ENCODE measurements around the gene AFG1L.
"Not testable (repeated sequence)": the region's sequence is repeated elsewhere in the genome, so short reads cannot be mapped to it uniquely, and the experiment has no call there.

Gene AFG1L

GRCh38 chr6:108350528-108350927 lies 55.7 kb downstream of the AFG1L start:
- DNase-seq (ENCODE audit: low read depth in 2 of 2) = no peak

DNA sequence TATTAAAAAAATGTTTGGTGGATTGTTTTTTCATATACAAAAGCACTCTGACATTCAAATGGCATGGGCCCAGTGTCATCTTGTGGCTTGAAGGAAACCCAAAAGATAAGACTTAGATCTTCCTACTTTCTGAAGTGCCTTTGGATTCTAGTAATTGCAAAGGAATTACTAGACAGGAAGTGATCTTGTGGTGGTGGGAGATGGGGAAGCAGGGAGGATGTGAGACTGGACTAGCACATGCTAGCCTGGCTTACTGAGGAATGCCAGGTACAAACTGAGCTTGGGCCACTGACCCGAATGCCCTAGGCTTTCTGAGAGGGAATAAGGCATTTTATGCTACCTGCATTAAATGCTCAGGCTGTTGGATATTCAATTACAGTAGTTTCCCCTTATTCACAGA lies 59.0 kb downstream of the AFG1L start:
- no peak for DNase-seq (ENCODE audit: low read depth in 2 of 2)

DNA sequence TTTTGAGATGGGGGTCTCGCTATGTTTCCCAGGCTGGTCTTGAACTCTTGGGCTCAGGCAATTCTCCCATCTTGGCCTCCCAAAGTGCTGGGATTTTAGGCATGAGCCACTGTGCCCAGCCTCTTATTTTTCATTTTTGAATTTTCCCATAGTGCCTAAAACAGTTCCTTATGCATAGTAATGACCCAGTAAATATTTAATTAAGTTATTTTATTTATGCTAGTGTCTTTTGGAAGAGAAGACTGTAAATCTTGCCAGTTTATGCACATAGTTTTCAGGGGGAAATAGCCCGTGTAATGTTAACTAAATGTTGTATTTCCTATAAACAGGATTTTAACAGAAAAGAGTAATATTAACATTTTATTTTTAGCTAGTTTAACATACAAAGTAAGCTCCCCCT lies 60.3 kb downstream of the AFG1L start:
- no peak for DNase-seq (ENCODE audit: low read depth in 2 of 2)

GRCh38 chr6:108355890-108356289 lies 61.0 kb downstream of the AFG1L start:
- DNase-seq (ENCODE audit: low read depth in 2 of 2) = no peak

DNA sequence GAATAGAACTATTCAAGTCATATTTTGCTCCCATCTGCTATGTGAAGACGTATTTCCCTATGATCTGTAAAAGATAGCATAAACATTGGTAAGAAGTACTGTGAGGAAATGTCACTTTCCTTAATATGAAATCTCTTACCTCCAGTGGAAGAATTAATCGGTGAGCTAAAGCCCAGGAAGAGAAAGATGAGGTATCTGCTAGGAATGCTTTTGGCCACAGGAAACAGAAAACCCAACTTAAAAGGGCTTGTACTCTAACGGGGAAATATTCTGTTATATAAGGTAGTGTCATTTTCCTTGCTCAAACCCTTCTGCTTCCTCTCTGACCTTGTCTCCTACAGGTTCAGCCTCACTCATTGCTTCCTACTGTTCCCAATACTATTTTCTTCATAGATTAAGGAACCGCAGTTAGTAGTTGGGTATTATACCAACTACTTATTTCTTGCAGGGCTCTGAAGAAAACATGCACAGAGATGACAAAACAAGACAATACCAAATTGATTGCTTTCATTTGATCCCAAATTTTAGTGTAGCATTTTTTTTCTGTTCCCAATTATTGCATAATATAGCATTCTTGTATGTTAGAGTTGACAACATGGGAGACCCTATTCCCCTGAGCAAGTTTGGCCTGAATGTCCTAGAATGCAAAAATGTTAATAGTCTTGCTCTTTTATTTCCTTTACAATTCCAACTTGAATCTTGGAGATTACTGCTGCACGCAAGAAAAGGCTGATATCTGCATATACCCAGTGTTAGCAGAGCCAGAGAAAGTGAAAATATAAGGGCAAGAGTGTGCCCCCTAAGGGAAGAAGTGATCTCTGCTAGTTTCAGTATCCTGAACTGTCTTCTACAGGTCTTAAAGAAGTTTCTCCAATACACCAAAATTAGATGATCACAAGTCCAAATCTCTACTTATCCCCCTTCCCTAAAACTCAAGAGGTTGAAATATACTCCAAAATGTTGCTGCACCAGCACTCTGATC lies 65.3 kb downstream of the AFG1L start:
- DNase-seq (ENCODE audit: low read depth in 2 of 2) = no peak

GRCh38 chr6:108360919-108361311 lies 66.1 kb downstream of the AFG1L start:
- DNase-seq (ENCODE audit: low read depth in 2 of 2) = no peak

DNA sequence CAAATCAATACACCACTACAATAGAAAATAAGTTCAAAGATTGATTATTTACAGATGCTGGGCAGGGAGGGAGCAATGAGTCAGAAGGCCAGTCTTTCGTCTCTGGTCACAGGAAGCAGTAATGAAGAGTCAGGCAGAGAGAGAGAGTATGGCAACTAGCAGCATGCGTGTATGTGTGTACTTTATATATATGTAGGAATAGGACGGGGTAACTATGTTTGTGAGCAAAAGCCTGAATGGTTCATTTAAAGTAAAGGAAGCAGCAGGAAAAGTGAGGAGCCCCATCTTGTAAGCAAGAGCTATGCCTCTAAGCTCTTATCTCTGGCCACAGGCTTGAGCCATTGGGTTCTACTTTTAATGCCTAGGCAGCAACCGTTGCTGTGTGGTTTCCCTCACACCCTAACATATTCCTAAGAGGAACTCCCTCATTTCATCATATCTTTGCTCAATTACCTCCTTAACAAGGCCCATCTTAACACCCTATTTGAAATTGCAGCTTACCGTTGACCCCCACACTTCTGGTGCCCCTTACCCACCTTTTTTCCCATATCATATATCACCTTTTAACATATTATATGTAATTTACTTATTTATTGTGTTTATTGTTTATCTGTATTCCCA lies 66.6 kb downstream of the AFG1L start:
- no peak for DNase-seq (ENCODE audit: low read depth in 2 of 2)

DNA sequence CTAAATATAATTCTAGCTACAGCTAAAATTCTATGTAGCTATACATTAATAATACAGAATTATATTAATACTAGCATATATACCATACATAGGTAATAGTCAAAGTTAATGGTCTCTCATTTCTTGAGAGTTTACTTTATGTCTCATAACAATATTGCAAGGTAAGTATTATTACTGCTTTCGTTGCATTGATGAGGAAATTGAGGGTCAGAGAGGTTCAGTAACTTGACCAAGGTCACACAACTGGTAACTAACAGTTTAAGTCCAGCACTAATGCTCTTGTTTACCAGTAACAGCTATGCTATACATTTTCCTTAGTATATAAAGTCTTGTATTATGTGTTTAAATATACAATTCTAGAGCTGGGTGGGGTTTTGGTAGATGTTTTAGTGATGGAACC lies 67.6 kb downstream of the AFG1L start:
- no peak for DNase-seq (ENCODE audit: low read depth in 2 of 2)

DNA sequence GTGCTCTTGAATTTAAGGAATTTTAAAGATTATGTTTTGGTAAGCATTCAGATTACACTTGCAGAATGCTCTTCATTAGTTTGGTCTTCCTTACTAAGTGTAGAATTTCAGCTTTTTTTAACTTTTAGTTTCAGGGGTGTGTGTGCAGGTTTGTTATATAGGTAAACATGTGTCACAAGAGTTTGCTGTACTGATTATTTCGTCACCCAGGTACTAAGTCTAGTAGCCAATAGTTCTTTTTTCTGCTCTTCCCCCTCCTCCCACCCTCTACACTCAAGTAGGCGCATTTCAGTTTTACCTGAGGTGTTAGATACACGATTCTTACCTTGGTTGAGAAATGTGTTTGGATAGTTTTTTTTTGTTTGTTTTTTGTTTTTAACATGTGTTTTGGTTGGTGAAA lies 68.3 kb downstream of the AFG1L start:
- DNase-seq (ENCODE audit: low read depth in 2 of 2) = no peak

DNA sequence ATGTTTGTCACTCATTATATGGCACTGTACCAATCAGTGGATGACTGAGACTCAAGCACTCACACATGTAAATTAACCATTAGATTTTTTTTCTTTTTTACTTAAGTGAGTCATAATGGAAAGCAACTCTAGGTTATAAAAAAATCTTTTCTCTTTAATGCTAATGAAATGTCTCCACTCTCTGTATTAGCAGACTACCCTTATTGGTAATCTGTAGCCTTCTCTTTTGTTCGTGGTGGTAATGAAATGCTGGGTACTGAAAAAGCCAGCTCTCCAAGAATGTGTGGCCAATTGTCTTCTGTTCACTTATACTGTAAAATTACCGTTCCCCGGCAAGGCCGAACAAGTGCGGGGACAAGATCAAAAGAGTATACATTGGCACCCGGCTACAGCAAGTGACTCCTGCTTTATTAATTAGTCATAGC lies 69.0 kb downstream of the AFG1L start:
- no peak for DNase-seq (ENCODE audit: low read depth in 2 of 2)

GRCh38 chr6:108364470-108364869 lies 69.6 kb downstream of the AFG1L start:
- no peak for DNase-seq (ENCODE audit: low read depth in 2 of 2)

DNA sequence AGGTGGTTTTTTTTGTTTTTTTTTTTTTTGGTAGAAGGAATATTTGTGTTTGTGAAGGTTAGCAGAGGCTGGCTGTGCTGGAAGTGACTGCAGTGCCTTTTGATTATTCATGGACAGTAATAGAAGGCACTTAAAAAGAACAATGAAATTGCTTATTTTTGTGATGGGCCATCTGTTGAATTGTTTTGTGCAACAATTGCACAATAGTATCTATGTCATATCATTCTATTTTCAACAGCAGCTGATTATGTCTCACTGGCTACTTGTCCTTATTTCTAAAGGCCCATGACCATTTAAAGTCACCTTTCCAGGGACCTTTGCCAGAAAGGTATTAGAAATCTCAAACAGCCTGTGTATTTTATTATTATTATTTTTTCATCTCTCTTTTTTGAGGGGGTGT lies 70.6 kb downstream of the AFG1L start:
- DNase-seq (ENCODE audit: low read depth in 2 of 2) = no peak

GRCh38 chr6:108366236-108366635 lies 71.4 kb downstream of the AFG1L start:
- DNase-seq (ENCODE audit: low read depth in 2 of 2) = no peak

GRCh38 chr6:108368431-108369030 lies 73.7 kb downstream of the AFG1L start:
- DNase-seq (ENCODE audit: low read depth in 2 of 2) = no peak

DNA sequence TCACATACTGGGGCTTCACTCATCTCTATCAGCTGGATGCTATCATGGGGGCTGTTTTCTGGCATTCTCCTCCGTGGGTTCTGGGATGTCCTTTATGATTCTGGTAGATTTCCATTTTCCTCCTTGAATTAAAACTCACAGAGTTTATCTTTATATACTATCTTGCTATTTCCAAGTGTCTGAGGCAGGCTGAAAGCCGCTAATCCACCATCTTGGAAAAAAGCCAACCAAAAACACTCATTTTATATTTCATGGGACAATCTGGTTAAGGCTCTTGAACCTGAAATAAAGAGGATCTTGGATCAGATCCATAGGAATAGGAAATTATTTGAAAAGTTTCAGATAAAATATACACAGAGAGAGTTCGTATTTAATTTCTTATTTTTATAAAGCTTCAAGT lies 86.0 kb downstream of the AFG1L start:
- DNase-seq (ENCODE audit: low read depth in 2 of 2) = no peak

DNA sequence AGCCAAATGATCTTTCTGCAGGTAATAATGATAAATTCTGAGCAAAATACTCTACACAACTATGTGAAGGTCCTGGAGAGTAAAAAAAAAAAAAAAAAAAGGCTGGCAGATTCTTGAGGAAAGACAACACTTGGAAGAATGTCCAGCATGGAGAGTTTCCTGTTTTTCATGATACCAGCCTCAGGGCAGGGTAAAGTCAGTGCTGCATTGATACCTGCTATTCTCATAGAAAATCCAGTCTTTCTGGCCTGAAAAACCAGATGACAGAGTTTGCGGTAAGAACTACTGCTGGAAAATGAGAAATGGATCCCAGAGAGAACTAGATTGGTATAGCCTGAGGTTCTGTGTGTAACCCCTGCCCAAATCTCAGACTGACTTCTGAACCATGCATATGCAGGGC lies 89.1 kb downstream of the AFG1L start:
- DNase-seq (ENCODE audit: low read depth in 2 of 2) = no peak

- DNase-seq (ENCODE audit: low read depth in 2 of 2) = not testable (repeated sequence)
Observed at GRCh38 chr6:108389190-108389589, 94.3 kb downstream of the AFG1L start.

DNA sequence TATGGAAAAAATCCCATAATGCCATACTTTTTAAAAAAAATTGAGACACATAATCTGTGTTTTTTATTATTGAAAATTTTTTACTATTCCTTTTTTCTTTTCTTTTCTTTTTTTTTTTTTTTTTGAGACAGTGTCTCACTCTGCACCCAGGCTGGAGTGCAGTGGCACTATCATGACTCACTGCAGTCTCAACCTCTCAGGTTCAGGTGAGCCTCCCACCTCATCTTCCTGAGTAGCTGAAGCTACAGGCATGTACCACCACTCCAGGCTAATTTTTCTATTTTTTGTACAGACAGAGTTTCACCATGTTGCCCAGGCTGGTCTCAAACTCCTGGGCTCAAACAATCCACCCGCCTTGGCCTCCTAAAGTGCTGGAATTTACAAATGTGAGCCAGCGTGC lies 100.4 kb downstream of the AFG1L start:
- no peak for DNase-seq (ENCODE audit: low read depth in 2 of 2)

GRCh38 chr6:108403236-108403635 lies 108.4 kb downstream of the AFG1L start:
- DNase-seq (ENCODE audit: low read depth in 2 of 2) = no peak

DNA sequence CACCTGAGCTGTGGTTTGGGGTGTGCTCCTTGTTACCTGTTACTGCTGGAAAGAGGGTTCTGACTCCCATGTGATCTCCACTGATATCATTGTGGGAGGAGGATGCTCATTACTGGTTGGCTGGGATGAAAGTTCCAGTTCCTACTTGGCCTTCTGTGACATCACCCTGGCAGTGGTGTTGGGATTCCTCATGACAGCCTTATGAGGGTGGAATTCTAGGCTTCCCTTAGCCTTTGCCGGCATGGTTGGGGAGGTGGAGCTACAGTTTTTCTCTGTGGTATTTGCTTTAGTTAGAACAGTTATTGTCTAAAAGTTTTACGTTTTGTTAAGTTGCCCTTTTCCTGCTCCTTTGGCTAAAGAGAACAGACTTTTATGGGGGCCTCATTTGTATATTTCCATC lies 112.1 kb downstream of the AFG1L start:
- DNase-seq (ENCODE audit: low read depth in 2 of 2) = no peak

DNA sequence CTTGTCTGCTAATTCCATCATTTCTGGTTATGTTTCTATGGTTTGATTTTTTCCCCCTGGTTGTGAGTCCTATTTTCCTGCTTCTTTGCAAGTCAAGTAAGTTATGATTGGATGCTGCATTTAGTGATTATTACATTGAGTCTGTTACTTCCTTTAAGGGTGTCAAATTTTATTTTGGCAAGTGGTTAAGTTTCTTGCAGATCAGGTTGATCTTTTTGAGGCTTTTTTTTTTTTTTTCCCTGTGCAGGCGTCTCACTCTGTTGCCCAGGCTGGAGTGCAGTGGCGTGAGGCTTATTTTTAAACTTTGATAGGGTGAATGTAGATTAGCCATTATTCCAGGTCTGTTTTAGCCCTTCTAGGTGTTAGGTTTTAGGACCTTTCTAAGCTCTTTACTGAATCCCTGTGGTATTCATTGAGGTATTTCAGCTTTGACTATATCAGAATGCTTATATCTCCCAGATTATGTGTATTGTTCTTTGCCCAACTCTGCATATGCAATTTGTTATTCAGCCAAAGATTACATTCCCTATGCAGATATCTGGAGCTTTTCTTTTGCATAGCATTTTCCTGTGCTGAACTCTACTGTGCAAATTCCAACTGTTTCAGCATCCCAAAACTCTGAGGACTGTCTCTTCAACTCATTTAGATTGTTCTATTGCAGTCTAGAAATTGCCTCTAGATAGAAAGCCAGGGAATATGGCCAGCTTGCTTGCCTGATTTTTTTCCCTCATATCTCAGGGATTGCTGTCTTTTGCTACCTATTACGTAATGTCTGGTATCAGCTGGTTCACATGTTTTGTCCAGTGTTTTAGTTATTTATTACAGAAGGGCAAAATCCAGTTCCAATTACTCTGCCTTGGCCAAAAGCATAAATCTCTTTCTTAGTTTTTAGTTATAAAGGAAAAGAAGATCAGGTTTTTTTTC lies 113.3 kb downstream of the AFG1L start:
- no peak for DNase-seq (ENCODE audit: low read depth in 2 of 2)

DNA sequence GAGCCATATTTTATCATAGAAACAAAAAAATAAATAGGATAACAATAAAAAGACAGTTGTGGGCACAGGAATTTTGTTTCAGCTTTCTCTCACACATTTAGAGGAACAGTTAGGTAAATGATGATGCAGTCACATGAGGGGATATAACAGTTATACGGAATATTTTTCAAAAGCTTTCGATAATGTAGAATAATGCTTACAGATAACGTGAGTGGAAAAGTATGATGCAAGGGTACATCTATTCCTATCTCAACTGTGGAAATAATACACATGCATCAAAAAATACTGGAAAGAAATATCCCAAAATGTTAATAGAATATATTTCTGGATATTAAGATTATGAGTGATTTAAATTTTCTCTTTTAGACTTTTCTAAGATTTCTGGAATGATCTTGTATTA lies 114.0 kb downstream of the AFG1L start:
- no peak for DNase-seq (ENCODE audit: low read depth in 2 of 2)
